HCT116 (cell line): ENCODE measurements around the gene UBTD2.

ENCODE experiments used
- ATF3 ChIP-seq: IDR thresholded peaks from 2 replicates; pipeline ENCODE4 v1.6.1; 2012
- CTCF ChIP-seq, 3 experiments: fragments of 200-600 bp in 1 of 3; sonication (generic) in 1 of 3; IDR thresholded peaks in 2 of 3; conservative IDR thresholded peaks in 1 of 3; 2 replicates each; pipeline ENCODE4 v1.5.1; 2012 to 2017; ENCODE audit warnings: low read depth in 2 of 3, low read length in 2 of 3, antibody characterized with exemption in 1 of 3, borderline replicate concordance in 1 of 3, control low read depth in 1 of 3, mild to moderate bottlenecking in 1 of 3, mixed read lengths in 1 of 3, mixed run types in 1 of 3, moderate library complexity in 1 of 3; ENCODE audit not compliant: insufficient read depth in 1 of 3
- EZH2 ChIP-seq: fragments of 200-600 bp; sonication (generic); IDR thresholded peaks from 2 replicates; pipeline ENCODE4 v1.6.1; 2017; ENCODE audit warnings: antibody characterized with exemption, mixed run types
- EZH2phosphoT487 ChIP-seq: fragments of 200-600 bp; IDR thresholded peaks from 2 replicates; pipeline ENCODE4 v1.6.1; 2018; ENCODE audit warnings: antibody characterized with exemption, borderline replicate concordance
- POLR2A ChIP-seq: IDR thresholded peaks from 2 replicates; pipeline ENCODE4 v1.7.0; 2011; ENCODE audit warnings: borderline replicate concordance; ENCODE audit not compliant: insufficient read depth, insufficient read length; ENCODE audit errors: extremely low read depth
- POLR2AphosphoS5 ChIP-seq: IDR thresholded peaks from 2 replicates; pipeline ENCODE4 v1.6.1; 2011; ENCODE audit warnings: mild to moderate bottlenecking, low read depth, low read length, moderate library complexity
- RAD21 ChIP-seq: IDR thresholded peaks from 2 replicates; pipeline ENCODE4 v1.6.1; 2012; ENCODE audit warnings: low read depth, mild to moderate bottlenecking
- ZNF274 ChIP-seq: fragments of 200-500 bp; sonication (Bioruptor generic); IDR thresholded peaks from 2 replicates; pipeline ENCODE4 v1.6.1; 2014; ENCODE audit warnings: mild to moderate bottlenecking, low read depth, low read length, inconsistent platforms

- TF ChIP-seq CTCF (IDR thresholded peaks at IDR 0.05 in 2 of 3, conservative IDR thresholded peaks at IDR 0.05 in 1 of 3; ENCODE audit: borderline replicate concordance in 1 of 3, insufficient read depth in 1 of 3, low read depth in 2 of 3, low read length in 2 of 3) (no peak), POLR2A (no peak), EZH2phosphoT487 (no peak), POLR2AphosphoS5 (no peak), ZNF274 (no peak), ATF3 (no peak), RAD21 (no peak), EZH2 (no peak)
Observed at GRCh38 chr5:172235132-172235780, 48.3 kb downstream of the UBTD2 start.
